MM.1S (cell line): Measurements from ENCODE around the gene KHSRP.

ENCODE experiments used
- EZH2 ChIP-seq: fragments of 300-600 bp; sonication (generic); optimal IDR thresholded peaks from 2 replicates; pipeline ENCODE3; 2017; ENCODE audit warnings: low read depth, mild to moderate bottlenecking, antibody characterized with exemption, low read length, mixed read lengths
- EZH2phosphoT487 ChIP-seq: fragments of 300-600 bp; sonication (generic); IDR thresholded peaks from 2 replicates; pipeline ENCODE4 v1.6.1; 2018; ENCODE audit warnings: antibody characterized with exemption, low read length
- TF ChIP-seq, protein P1 (sequence below): fragments of 300-600 bp; sonication (generic); IDR thresholded peaks from 2 replicates; pipeline ENCODE4 v1.5.1; 2016; ENCODE audit warnings: antibody characterized with exemption, low read length, mixed read lengths

DNA sequence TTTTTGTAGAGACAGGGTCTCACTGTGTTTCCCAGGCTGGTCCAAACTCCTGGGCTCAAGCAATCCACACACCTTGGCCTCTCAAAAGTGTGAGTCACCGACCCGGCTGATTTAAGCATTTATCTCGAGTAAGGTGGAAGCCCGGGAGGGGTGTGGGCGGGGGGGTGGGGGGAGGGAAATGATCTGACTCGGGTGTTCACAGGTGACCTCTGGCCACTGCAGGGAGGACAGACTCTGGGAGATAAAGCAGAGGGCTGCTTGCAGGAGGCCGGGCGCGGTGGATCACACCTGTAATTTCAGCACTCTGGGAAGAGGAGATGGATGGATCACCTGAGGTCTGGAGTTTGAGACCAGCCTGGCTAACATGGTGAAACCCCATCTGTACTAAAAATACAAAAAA, 49.0 kb upstream of the KHSRP start:
- TF ChIP-seq, protein P1, sequence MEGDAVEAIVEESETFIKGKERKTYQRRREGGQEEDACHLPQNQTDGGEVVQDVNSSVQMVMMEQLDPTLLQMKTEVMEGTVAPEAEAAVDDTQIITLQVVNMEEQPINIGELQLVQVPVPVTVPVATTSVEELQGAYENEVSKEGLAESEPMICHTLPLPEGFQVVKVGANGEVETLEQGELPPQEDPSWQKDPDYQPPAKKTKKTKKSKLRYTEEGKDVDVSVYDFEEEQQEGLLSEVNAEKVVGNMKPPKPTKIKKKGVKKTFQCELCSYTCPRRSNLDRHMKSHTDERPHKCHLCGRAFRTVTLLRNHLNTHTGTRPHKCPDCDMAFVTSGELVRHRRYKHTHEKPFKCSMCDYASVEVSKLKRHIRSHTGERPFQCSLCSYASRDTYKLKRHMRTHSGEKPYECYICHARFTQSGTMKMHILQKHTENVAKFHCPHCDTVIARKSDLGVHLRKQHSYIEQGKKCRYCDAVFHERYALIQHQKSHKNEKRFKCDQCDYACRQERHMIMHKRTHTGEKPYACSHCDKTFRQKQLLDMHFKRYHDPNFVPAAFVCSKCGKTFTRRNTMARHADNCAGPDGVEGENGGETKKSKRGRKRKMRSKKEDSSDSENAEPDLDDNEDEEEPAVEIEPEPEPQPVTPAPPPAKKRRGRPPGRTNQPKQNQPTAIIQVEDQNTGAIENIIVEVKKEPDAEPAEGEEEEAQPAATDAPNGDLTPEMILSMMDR: no peak
- TF ChIP-seq EZH2phosphoT487 (no peak), EZH2 (no peak)
